ENCODE results near the gene GNB1. TPM values are rescaled to one million over a fixed set of nuclear protein-coding genes. Genes with fewer than 3 reads are reported as not detected.

The GNB1 gene
- total and polyA plus RNA-seq, 2 of the 4 experiments (the other 2 are of a cell fraction): 73.5 to 371 TPM

GRCh38 chr1:1783320-1783719 is 107.6 kb downstream of the GNB1 start:
- no peak overlapping the region for H2BK20ac ChIP-seq (ENCODE audit: low read depth, low read length)
- POLR2A ChIA-PET (ENCODE audit: unreplicated experiment): no interaction called here
- no peak overlapping the region for H4K8ac ChIP-seq (ENCODE audit: low read depth in 2 of 2, low read length in 2 of 2)
- DNase-seq: no peak
- no peak overlapping the region for H3K23ac ChIP-seq (ENCODE audit: low read depth, low read length)
- intact Hi-C loops (cut with micrococcal nuclease) (no loop called here), in situ Hi-C loops (cut with MboI; ENCODE audit: low sequenced_read_pairs) (loop anchor here (10.0 kb wide), 1 partner anchor 121 kb away; no protein-coding TSS in a partner anchor), dilution Hi-C loops (cut with HindIII; ENCODE audit: low sequenced_read_pairs, unreplicated experiment) (no loop called here)
- H3K79me1 ChIP-seq (ENCODE audit: low read depth in 1 of 2, low read length in 2 of 2): peaks cover 20 to 50% of the 10 kb centered on the region in 2 experiments
- H3K9me1 ChIP-seq (ENCODE audit: insufficient read depth, low read length): peaks cover 8% of the 10 kb centered on the region
- no TSS peak for BruUV-seq (replicated peaks)
- ATAC-seq (ENCODE audit: low read depth): no peak
- no peaks in the 10 kb centered on the region for H3K27me3 ChIP-seq (ENCODE audit: control insufficient read depth, insufficient read depth, low read length)
- no peak overlapping the region for H3K27ac ChIP-seq (ENCODE audit: insufficient read depth, low read length)
- no peak for TF ChIP-seq MAZ (IDR thresholded peaks at IDR 0.05; ENCODE audit: borderline replicate concordance, low read depth, low read length)
- TF ChIP-seq RFX5 (IDR thresholded peaks at IDR 0.05; ENCODE audit: low read depth, low read length): no peak
- no peak for TF ChIP-seq CEBPB (IDR thresholded peaks at IDR 0.05; ENCODE audit: low read depth, low read length)
- no peak for TF ChIP-seq CHD1 (IDR thresholded peaks at IDR 0.05; ENCODE audit: low read depth, low read length)
- no peak for TF ChIP-seq NFE2L2 (IDR thresholded peaks at IDR 0.05; ENCODE audit: low read depth, low read length)
- no peak for TF ChIP-seq POLR2A (IDR thresholded peaks at IDR 0.05; ENCODE audit: low read depth, low read length)
- no peak for TF ChIP-seq SMC3 (IDR thresholded peaks at IDR 0.05; ENCODE audit: low read depth, low read length)
- no peak for TF ChIP-seq MAFK (IDR thresholded peaks at IDR 0.05; ENCODE audit: low read depth, low read length)
- TF ChIP-seq BHLHE40 (IDR thresholded peaks at IDR 0.05; ENCODE audit: low read depth, low read length): no peak
- no peak for TF ChIP-seq FOS (IDR thresholded peaks at IDR 0.05; ENCODE audit: low read depth, low read length)
- H3K9ac ChIP-seq (ENCODE audit: low read depth, low read length): no peak overlapping the region
- H3K4ac ChIP-seq (ENCODE audit: low read depth, low read length): no peak overlapping the region; the same call in 1 of the 2 replicates
- H2AK9ac ChIP-seq (replicated peaks; ENCODE audit: low read depth, low read length, poor library complexity): no peak overlapping the region
- no peak overlapping the region for H2BK15ac ChIP-seq (ENCODE audit: low read depth, low read length)
- no peak overlapping the region for H4K91ac ChIP-seq (ENCODE audit: insufficient read depth, low read depth, low read length)
- H3K14ac ChIP-seq (replicated peaks; ENCODE audit: low read depth, low read length): no peak overlapping the region
- H2BK120ac ChIP-seq (ENCODE audit: low read depth, low read length): no peak overlapping the region
- no peak overlapping the region for H2BK5ac ChIP-seq (ENCODE audit: low read depth, low read length, poor library complexity, severe bottlenecking)
- H2AK5ac ChIP-seq (ENCODE audit: low read depth, low read length): no peak overlapping the region
- no peak overlapping the region for H2AFZ ChIP-seq (replicated peaks; ENCODE audit: low read length, poor library complexity)
- H3K56ac ChIP-seq (ENCODE audit: extremely low read depth, insufficient read depth, low read length): no peak overlapping the region
- no peak overlapping the region for H3K18ac ChIP-seq (ENCODE audit: low read depth, low read length)
- peaks cover 33% of the 10 kb centered on the region for H3K36me3 ChIP-seq (ENCODE audit: control insufficient read depth, insufficient read depth, low read length)
- H4K5ac ChIP-seq (ENCODE audit: low read depth, low read length): no peak overlapping the region
- H3K4me1 ChIP-seq (ENCODE audit: control insufficient read depth, insufficient read depth, low read length): peaks cover 15% of the 10 kb centered on the region
- H4K20me1 ChIP-seq (ENCODE audit: insufficient read depth, low read length): peaks cover 29% of the 10 kb centered on the region
- no peak overlapping the region for H3K4me2 ChIP-seq (ENCODE audit: low read depth, low read length)
- WGBS, 2 experiments (ENCODE audit: extremely low coverage in 2 of 2, insufficient read length in 1 of 2): no CpG with 5 or more reads among the region's 8 CpGs
- no peak overlapping the region for H3K4me3 ChIP-seq (ENCODE audit: insufficient read depth, low read depth, low read length)
- CTCF ChIA-PET: no interaction called here
- no peaks in the 10 kb centered on the region for H3K9me3 ChIP-seq (ENCODE audit: control insufficient read depth, insufficient read depth, low read length)

Measured in IMR-90 (cell line).